Measurements from ENCODE around the gene GUCY1B1.

GUCY1B1 gene

GRCh38 chr4:155799794-155800123, 40.9 kb downstream of the GUCY1B1 start:
- DNase-seq (ENCODE audit: low spot score) = no peak

DNA sequence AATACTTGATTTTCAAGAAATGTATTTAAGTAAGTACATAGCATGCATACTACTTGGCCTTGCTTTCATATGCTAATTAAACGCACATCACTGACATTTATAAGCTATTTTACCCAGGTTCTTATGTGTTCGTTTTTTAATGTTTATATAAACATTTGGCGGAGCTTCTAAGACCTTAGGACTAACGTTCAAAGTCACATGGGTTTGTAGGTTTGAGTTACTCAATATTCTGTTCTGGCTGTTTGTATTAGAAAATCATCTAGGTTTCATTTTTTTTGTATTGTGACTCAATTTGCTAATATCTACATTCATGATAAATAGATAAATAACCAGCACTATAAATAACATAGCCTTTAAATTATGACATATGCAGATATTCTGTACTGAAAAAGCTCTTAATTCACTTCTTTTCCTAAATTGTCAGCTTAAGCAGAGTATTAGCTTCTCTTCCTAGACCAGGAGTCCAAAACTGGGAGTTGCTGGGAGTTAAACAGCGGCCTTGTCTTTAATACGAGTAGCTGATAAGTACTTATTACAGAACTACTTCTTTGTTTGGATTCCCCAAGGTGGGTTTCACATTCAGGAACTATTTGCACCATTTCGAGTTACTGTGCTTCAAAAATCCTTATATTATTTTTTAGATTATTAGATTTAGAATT, 42.0 kb downstream of the GUCY1B1 start:
- no peak for DNase-seq (ENCODE audit: low spot score)

GRCh38 chr4:155802190-155802959, 43.6 kb downstream of the GUCY1B1 start:
- DNase-seq (ENCODE audit: low spot score) = no peak

- no peak for DNase-seq (ENCODE audit: low spot score)
Measured at GRCh38 chr4:155805016-155805415, 46.2 kb downstream of the GUCY1B1 start.

DNA sequence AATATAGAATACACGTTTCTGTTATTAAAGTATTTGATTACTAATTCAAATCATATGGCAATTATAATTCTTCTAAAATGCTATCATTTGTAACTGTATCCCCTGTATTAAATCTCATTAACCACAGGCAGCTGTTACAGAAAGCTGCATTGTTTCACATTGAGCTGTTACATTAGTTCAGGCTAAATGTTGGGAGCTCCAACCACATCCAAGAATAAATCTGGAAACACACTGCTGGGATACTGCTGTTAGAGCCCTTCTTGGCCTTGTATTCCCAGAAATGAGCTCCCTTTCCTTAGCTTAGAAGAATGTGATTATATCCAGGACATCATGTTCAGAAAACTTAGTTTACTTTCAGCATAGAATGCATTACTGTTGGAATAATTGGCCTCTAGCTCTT, 48.2 kb downstream of the GUCY1B1 start:
- DNase-seq (ENCODE audit: low spot score) = no peak

DNA sequence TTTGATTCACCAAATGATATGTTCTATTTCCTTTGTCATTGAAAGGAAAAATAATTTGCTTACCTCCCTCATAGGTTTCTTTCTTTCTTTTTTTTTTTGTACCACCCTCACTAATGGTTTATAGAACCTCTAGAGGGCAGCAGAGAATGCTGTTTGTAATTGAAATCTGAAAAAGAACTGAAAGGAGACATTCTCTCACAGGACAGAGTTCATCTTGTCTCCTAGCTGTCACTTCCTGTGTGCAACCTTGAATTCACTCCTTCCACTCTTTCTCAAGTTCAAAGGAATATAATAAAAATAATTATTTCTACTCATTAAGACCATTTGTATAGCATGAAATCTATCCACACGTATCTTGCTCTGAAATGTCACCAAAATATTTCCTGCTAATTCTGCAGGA, 51.0 kb downstream of the GUCY1B1 start:
- peak; percentile 66 for DNase-seq (ENCODE audit: low spot score)

GRCh38 chr4:155811083-155811482, 52.3 kb downstream of the GUCY1B1 start:
- DNase-seq (ENCODE audit: low spot score) = no peak

DNA sequence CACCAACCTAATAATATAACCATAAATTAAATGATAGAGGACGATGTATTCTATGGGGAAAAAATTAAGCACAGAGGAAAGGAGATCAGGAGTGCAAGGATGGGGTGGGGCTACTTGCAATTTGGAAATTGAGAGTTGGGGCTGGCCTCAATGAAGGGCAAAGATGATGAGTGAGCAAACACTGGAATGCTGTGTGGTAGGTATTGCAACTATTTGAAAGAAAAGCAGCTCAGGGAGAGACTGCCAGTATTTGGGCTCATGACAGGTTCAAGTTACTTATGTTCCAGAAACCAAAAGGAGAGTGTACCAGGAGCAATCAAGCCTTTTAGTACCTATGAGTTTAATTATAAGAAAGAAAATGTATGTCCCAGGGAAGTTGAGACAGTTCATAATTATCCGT, 59.8 kb downstream of the GUCY1B1 start:
- peak; percentile 7 for DNase-seq (ENCODE audit: low spot score)

- DNase-seq (ENCODE audit: low spot score) = no peak
Measured at GRCh38 chr4:155819066-155819465, 60.2 kb downstream of the GUCY1B1 start.

- DNase-seq (ENCODE audit: low spot score) = no peak
Measured at GRCh38 chr4:155820887-155821518, 62.2 kb downstream of the GUCY1B1 start.

DNA sequence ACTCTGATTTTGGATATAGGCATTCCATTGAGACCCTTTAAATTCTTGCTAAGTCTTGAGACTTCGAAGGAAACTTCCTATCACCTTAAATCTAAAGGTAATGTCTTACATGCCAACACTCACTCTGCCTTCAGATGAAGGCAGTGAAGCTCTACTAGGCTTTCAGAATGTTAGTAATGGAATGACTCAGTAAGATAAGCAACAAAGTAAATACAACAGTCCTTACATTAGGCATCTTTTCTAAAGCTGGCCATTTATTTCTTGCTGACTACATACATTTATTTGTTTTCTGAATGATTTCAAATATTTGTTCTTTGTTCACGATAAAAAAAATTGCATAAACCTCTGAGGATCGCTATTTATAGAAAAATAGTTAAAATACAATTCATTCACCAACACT, 63.8 kb downstream of the GUCY1B1 start:
- DNase-seq (ENCODE audit: low spot score) = no peak

GRCh38 chr4:155828628-155829027, 69.8 kb downstream of the GUCY1B1 start:
- DNase-seq (ENCODE audit: low spot score) = no peak

DNA sequence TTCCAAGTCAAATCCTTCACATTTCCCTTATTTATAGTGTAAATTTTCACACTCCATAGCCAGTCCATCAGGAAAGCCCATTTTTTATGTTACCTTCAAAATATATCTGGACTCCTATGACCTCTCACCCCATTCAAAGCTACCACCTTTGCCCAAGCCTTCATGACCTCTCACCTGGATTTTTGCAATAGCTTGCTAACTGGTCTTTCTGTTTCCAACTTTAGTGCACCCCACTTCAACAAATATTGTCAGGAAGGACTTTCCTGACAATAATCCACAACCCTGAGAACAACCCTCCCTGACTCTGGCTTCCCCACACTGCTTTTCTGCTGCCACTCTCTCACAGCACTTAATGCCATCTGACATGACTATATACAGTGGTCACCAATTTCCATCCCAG, 73.8 kb downstream of the GUCY1B1 start:
- no peak for DNase-seq (ENCODE audit: low spot score)

- DNase-seq (ENCODE audit: low spot score) = no peak
Measured at GRCh38 chr4:155837203-155837796, 78.5 kb downstream of the GUCY1B1 start.

GRCh38 chr4:155842080-155842479, 83.3 kb downstream of the GUCY1B1 start:
- no peak for DNase-seq (ENCODE audit: low spot score)

DNA sequence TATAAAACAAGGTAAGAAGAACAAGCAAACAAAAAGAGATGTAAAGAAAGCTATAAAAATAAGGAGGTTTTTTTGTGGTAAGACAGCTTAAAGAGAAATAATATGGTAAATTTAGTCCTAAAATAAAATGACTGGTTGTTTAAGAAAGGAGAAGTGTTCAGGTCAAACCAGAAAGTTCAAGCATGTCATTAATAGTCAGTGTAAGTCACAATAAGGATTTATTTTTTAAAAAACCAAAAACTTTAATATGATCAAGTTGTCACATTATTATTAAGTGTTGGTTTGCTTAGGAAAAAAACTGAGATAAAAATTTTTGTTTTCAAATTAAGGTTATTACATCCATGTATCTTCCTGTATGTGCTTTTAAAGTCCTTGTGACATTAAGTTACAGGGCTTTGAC, 88.1 kb downstream of the GUCY1B1 start:
- no peak for DNase-seq (ENCODE audit: low spot score)

- no peak for DNase-seq (ENCODE audit: low spot score)
Measured at GRCh38 chr4:155849042-155849441, 90.2 kb downstream of the GUCY1B1 start.

DNA sequence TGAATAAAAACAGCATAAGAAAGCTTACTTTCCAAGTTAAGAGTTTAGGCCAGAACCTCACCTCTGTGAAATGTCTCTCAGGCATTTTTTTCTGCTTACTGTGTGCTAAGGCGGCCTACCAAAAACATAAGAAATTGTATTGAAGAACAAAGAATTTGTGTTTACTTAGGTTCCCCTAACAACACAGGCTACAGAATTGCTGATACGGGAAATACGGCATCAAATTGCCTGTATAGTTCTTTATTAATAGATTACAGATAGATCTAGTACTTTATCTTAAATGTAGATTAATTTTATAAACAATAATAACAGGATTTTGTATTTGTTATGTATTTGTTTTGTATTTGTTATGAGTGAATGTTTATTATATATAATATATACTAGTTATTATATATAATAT, 94.4 kb downstream of the GUCY1B1 start:
- DNase-seq (ENCODE audit: low spot score) = no peak

DNA sequence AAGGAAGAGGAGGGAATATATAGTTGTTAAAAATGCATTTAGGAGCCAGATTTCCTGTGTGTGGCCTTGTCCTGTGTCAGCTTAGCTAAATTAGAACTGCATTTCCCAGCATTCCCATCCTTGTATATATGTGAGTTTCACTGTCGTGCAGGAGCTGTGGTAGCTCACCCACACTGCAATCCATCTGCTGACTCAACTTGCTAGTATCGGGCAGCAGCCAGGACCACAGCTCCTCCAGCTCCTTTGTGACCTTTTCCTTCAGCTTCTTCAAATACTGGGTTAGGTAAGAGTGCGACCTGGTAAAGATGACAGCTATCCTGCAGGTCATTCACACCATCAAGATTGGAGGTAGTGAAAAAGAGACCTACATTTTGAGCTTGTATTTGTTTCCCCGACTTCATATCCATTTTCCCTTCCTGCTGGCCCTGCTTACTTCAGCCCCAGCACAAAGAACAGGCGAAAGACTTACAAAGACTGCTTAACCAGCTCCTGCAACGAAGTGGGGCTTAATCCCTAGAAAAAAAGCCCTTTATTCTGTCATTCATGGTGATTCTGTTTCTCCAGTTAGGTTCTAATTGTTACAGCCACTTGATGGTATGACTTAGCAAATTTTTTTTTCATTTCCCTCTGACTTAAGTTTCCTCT, 95.9 kb downstream of the GUCY1B1 start:
- peak; percentile 7 for DNase-seq (ENCODE audit: low spot score)

- DNase-seq (ENCODE audit: low spot score) = no peak
Measured at GRCh38 chr4:155855897-155856296, 97.1 kb downstream of the GUCY1B1 start.

All from iPS-NIHi11 (cell line).